Transverse colon (tissue), 4 donors: ENCODE data around the gene PMPCA. TPM values are rescaled to one million over a fixed set of nuclear protein-coding genes. Genes with fewer than 3 reads are reported as not detected.
"Not testable (repeated sequence)": the region's sequence is repeated elsewhere in the genome, so short reads cannot be mapped to it uniquely, and the experiment has no call there.

Experiments used
- DNase-seq: peaks from one replicate; pipeline ENCODE4 v3.0.0-alpha.2; 2019
- H3K27ac ChIP-seq, 4 donors: fragments of 200-600 bp; sonication (generic); 2 replicates each; pipeline ENCODE4 v1.5.1; 2016 to 2018; ENCODE audit warnings: inconsistent platforms in 4 of 4
- H3K27me3 ChIP-seq: fragments of 200-600 bp; sonication (generic); 2 replicates; pipeline ENCODE4 v1.5.1; 2017; ENCODE audit warnings: inconsistent platforms
- H3K36me3 ChIP-seq, 4 donors: fragments of 200-600 bp; sonication (generic); 2 replicates each; pipeline ENCODE4 v1.5.1; 2017 to 2019; ENCODE audit warnings: inconsistent platforms in 4 of 4
- H3K4me1 ChIP-seq, 4 donors: fragments of 200-600 bp; sonication (generic); 2 replicates each; pipeline ENCODE4 v1.5.1; 2017 to 2020; ENCODE audit warnings: inconsistent platforms in 4 of 4
- H3K4me3 ChIP-seq, 4 donors: fragments of 200-600 bp; sonication (generic); 1 replicate in 1 of 4; 2 replicates in 3 of 4; pipeline versions ENCODE4 v1.5.1 to v1.6.1; 2017 to 2019; ENCODE audit warnings: inconsistent platforms in 4 of 4
- H3K9me3 ChIP-seq, 2 donors: fragments of 200-600 bp; sonication (generic); 2 replicates each; pipeline ENCODE4 v1.5.1; 2017 to 2019; ENCODE audit warnings: inconsistent platforms in 2 of 2
- CTCF ChIP-seq, 5 experiments: fragments of 200-600 bp in 3 of 5; fragments of 450-650 bp in 2 of 5; sonication (generic) in 3 of 5; IDR thresholded peaks; 1 replicate in 2 of 5; 2 replicates in 3 of 5; pipeline ENCODE4 v1.5.1; 2016 to 2017; ENCODE audit warnings: antibody characterized with exemption in 5 of 5, inconsistent platforms in 3 of 5, mild to moderate bottlenecking in 2 of 5, moderate library complexity in 1 of 5
- EP300 ChIP-seq: sonication (generic); formaldehyde crosslinking; IDR thresholded peaks from one replicate; pipeline ENCODE4 v1.6.1; 2017; ENCODE audit warnings: antibody characterized with exemption, low read depth
- POLR2A ChIP-seq: fragments of 450-650 bp; IDR thresholded peaks from one replicate; pipeline ENCODE4 v1.6.1; 2016; ENCODE audit warnings: antibody characterized with exemption, mild to moderate bottlenecking, moderate library complexity
- POLR2AphosphoS5 ChIP-seq, 3 donors: sonication (generic); formaldehyde crosslinking; IDR thresholded peaks; one replicate each; pipeline ENCODE4 v1.6.1; 2016; ENCODE audit warnings: antibody characterized with exemption in 3 of 3
- WGBS, 2 donors: methylation state at CpG; one replicate each; pipeline ENCODE4 v1.1.5; 2018; ENCODE audit warnings: low coverage in 1 of 2; 5-methylcytosine and 5-hydroxymethylcytosine counted together
- in situ Hi-C, 4 donors: fragments of 200-750 bp; cut with MboI; loops; one replicate each; pipeline versions ENCODE4 v1.15.0 to v1.15.1; 2017; ENCODE audit warnings: low sequenced_read_pairs in 3 of 4, low pct_ligation_motif_present in 1 of 4, low pct_unique_long_range_greater_than_20kb in 1 of 4
- intact Hi-C: fragments of 100-400 bp; cut with DNase I; formaldehyde crosslinking; loops from one replicate; pipeline ENCODE4 v1.15.1; 2023; ENCODE audit warnings: low total_unique reads
- total RNA-seq, 4 donors: library from RNA; depleted of rRNA; stranded (reverse); fragments of >200 nt; gene quantifications; one replicate each; pipeline ENCODE4 v1.1.0, GENCODE V29; 2016

PMPCA gene
- total RNA-seq, 4 donors from 2014 or later, result 24.3 to 61.3 (median 45.8) TPM

- H3K27me3 ChIP-seq, result no peaks in the 10 kb centered on the region
- no peaks in the 10 kb centered on the region for H3K9me3 ChIP-seq
- H3K4me3 ChIP-seq, result no peak overlapping the region
- intact Hi-C loops (no loop called here), in situ Hi-C loops (no loop called here)
- no peak for DNase-seq
- H3K27ac ChIP-seq, result no peak overlapping the region
- TF ChIP-seq POLR2AphosphoS5 (IDR thresholded peaks at IDR 0.05) (no peak), CTCF (IDR thresholded peaks at IDR 0.05) (no peak), POLR2A (no peak), EP300 (no peak)
- 93% methylated on average over 26 of the region's 26 CpGs; no CpG with 5 or more reads in 1 of the 2 donors for WGBS, 2 donors
- H3K4me1 ChIP-seq, result no peaks in the 10 kb centered on the region
- H3K36me3 ChIP-seq, result peaks cover 0 to 55% (median 20%) of the 10 kb centered on the region in 4 donors
Observed at GRCh38 chr9:136422876-136423275, 12.4 kb downstream of the PMPCA start.

GRCh38 chr9:136423432-136424146 is 13.1 kb downstream of the PMPCA start:
- H3K4me3 ChIP-seq, result no peak overlapping the region
- no peaks in the 10 kb centered on the region for H3K27me3 ChIP-seq
- H3K36me3 ChIP-seq, result peaks cover 0 to 48% (median 17%) of the 10 kb centered on the region in 4 donors
- H3K27ac ChIP-seq, result no peak overlapping the region
- WGBS, 2 donors, result 80 to 97% methylated on average over 3 to 35 of the region's 43 CpGs
- H3K4me1 ChIP-seq, result no peaks in the 10 kb centered on the region
- DNase-seq, result no peak
- intact Hi-C loops (no loop called here), in situ Hi-C loops (no loop called here)
- no peaks in the 10 kb centered on the region for H3K9me3 ChIP-seq
- TF ChIP-seq POLR2A (no peak), EP300 (no peak), POLR2AphosphoS5 (IDR thresholded peaks at IDR 0.05) (no peak), CTCF (IDR thresholded peaks at IDR 0.05) (no peak)

GRCh38 chr9:136424750-136425362 is 14.4 kb downstream of the PMPCA start:
- 87 to 100% methylated on average over 8 to 27 of the region's 27 CpGs for WGBS, 2 donors
- H3K4me1 ChIP-seq, result no peaks in the 10 kb centered on the region
- intact Hi-C loops, result no loop called here
- in situ Hi-C loops, result no loop called here
- TF ChIP-seq POLR2A, result no peak
- no peak for TF ChIP-seq EP300
- no peak for TF ChIP-seq CTCF (IDR thresholded peaks at IDR 0.05)
- TF ChIP-seq POLR2AphosphoS5 (IDR thresholded peaks at IDR 0.05), result no peak
- no peaks in the 10 kb centered on the region for H3K27me3 ChIP-seq
- no peak overlapping the region for H3K27ac ChIP-seq
- DNase-seq, result no peak
- H3K9me3 ChIP-seq, result no peaks in the 10 kb centered on the region
- no peak overlapping the region for H3K4me3 ChIP-seq
- peaks cover 0 to 35% (median 12%) of the 10 kb centered on the region in 4 donors for H3K36me3 ChIP-seq

- H3K27ac ChIP-seq, DNase-seq, H3K27me3 ChIP-seq, H3K9me3 ChIP-seq, H3K4me1 ChIP-seq, in situ Hi-C loops, intact Hi-C loops, H3K4me3 ChIP-seq: not testable (repeated sequence)
- peaks cover 0 to 30% (median 11%) of the 10 kb centered on the region in 4 donors for H3K36me3 ChIP-seq
- WGBS, 2 donors, result 86 to 89% methylated on average over 4 to 7 of the region's 7 CpGs
Observed at GRCh38 chr9:136425367-136425766, 14.9 kb downstream of the PMPCA start.
